Measurements from ENCODE around the gene LRRC70. TPM values are rescaled to one million over a fixed set of nuclear protein-coding genes. Genes with fewer than 3 reads are reported as not detected.

The LRRC70 gene
- total and polyA plus RNA-seq, 4 donors, result 3.1 to 14.8 (median 5.7) TPM

- Histone ChIP-seq H3K27ac (ENCODE audit: low read depth in 1 of 2, low read length in 1 of 2) (no peak overlapping the region), H3K4me3 (no peak overlapping the region), H3K9ac (ENCODE audit: insufficient read depth in 1 of 2, low read length in 2 of 2) (no peak overlapping the region), H3K4me1 (ENCODE audit: control insufficient read depth in 5 of 5, insufficient read depth in 5 of 5, low read length in 5 of 5) (no peaks in the 10 kb centered on the region), H3K36me3 (ENCODE audit: control insufficient read depth in 4 of 4, insufficient read depth in 4 of 4, low read length in 4 of 4) (peaks cover 0 to 3% (median 3%) of the 10 kb centered on the region in 4 donors), H3K27me3 (ENCODE audit: control insufficient read depth in 3 of 3, insufficient read depth in 3 of 3, low read length in 2 of 3) (no peaks in the 10 kb centered on the region), H3K9me3 (ENCODE audit: control insufficient read depth in 4 of 4, insufficient read depth in 3 of 4, low read length in 3 of 4) (no peaks in the 10 kb centered on the region)
- ATAC-seq (ENCODE audit: insufficient read depth, low FRiP score) (no peak), DNase-seq (no peak)
- TF ChIP-seq, protein P1, sequence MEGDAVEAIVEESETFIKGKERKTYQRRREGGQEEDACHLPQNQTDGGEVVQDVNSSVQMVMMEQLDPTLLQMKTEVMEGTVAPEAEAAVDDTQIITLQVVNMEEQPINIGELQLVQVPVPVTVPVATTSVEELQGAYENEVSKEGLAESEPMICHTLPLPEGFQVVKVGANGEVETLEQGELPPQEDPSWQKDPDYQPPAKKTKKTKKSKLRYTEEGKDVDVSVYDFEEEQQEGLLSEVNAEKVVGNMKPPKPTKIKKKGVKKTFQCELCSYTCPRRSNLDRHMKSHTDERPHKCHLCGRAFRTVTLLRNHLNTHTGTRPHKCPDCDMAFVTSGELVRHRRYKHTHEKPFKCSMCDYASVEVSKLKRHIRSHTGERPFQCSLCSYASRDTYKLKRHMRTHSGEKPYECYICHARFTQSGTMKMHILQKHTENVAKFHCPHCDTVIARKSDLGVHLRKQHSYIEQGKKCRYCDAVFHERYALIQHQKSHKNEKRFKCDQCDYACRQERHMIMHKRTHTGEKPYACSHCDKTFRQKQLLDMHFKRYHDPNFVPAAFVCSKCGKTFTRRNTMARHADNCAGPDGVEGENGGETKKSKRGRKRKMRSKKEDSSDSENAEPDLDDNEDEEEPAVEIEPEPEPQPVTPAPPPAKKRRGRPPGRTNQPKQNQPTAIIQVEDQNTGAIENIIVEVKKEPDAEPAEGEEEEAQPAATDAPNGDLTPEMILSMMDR (IDR thresholded peaks at IDR 0.05; ENCODE audit: control extremely low read depth, extremely low read depth), result no peak
Observed at GRCh38 chr5:62585751-62586150, 7.1 kb downstream of the LRRC70 start.

GRCh38 chr5:62587737-62588136 lies 9.1 kb downstream of the LRRC70 start:
- Histone ChIP-seq H3K27me3 (ENCODE audit: control insufficient read depth in 3 of 3, insufficient read depth in 3 of 3, low read length in 2 of 3) (no peaks in the 10 kb centered on the region), H3K9me3 (ENCODE audit: control insufficient read depth in 4 of 4, insufficient read depth in 3 of 4, low read length in 3 of 4) (no peaks in the 10 kb centered on the region), H3K36me3 (ENCODE audit: control insufficient read depth in 4 of 4, insufficient read depth in 4 of 4, low read length in 4 of 4) (peaks cover 2 to 12% (median 6%) of the 10 kb centered on the region in 4 donors), H3K9ac (ENCODE audit: insufficient read depth in 1 of 2, low read length in 2 of 2) (no peak overlapping the region), H3K27ac (ENCODE audit: low read depth in 1 of 2, low read length in 1 of 2) (no peak overlapping the region), H3K4me3 (no peak overlapping the region), H3K4me1 (ENCODE audit: control insufficient read depth in 5 of 5, insufficient read depth in 5 of 5, low read length in 5 of 5) (no peaks in the 10 kb centered on the region)
- DNase-seq (no peak), ATAC-seq (ENCODE audit: insufficient read depth, low FRiP score) (no peak)
- 38 to 66% methylated on average over 3 of the region's 3 CpGs for WGBS, 2 donors
- TF ChIP-seq, protein P1 (IDR thresholded peaks at IDR 0.05; ENCODE audit: control extremely low read depth, extremely low read depth), result no peak

- no peaks in the 10 kb centered on the region for H3K4me1 ChIP-seq (ENCODE audit: control insufficient read depth in 5 of 5, insufficient read depth in 5 of 5, low read length in 5 of 5)
- no peaks in the 10 kb centered on the region for H3K9me3 ChIP-seq (ENCODE audit: control insufficient read depth in 4 of 4, insufficient read depth in 3 of 4, low read length in 3 of 4)
- 81 to 90% methylated on average over 4 of the region's 4 CpGs for WGBS, 2 donors
- H3K4me3 ChIP-seq, result no peak overlapping the region
- H3K27me3 ChIP-seq (ENCODE audit: control insufficient read depth in 3 of 3, insufficient read depth in 3 of 3, low read length in 2 of 3), result no peaks in the 10 kb centered on the region
- no peak overlapping the region for H3K27ac ChIP-seq (ENCODE audit: low read depth in 1 of 2, low read length in 1 of 2)
- no peak for ATAC-seq (ENCODE audit: insufficient read depth, low FRiP score)
- DNase-seq, result no peak
- H3K36me3 ChIP-seq (ENCODE audit: control insufficient read depth in 4 of 4, insufficient read depth in 4 of 4, low read length in 4 of 4), result peaks cover 4 to 12% (median 6%) of the 10 kb centered on the region in 4 donors
- TF ChIP-seq, protein P1 (IDR thresholded peaks at IDR 0.05; ENCODE audit: control extremely low read depth, extremely low read depth), result no peak
- no peak overlapping the region for H3K9ac ChIP-seq (ENCODE audit: insufficient read depth in 1 of 2, low read length in 2 of 2)
Observed at GRCh38 chr5:62588668-62589067, 10.0 kb downstream of the LRRC70 start.

DNA sequence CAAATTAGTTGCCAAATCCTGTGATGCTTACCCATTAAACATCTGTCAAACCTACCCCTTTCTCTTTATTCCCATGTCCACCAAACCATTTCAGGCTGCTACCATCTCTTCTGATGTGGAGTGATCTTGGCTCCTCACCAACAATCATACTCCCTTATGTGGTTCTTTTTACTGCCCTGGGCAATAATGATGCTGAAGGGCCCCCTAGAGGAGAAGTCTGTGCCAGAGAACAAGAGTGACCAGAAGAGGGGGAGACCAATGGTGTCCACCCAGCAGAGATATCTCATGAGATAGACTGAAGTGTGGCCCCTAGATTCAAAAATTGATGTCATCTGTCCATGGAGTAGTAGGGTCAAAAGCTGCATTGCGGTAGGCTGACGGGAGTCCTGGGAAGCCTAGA lies 10.9 kb downstream of the LRRC70 start:
- TF ChIP-seq, protein P1 (IDR thresholded peaks at IDR 0.05; ENCODE audit: control extremely low read depth, extremely low read depth), result no peak
- ATAC-seq (ENCODE audit: insufficient read depth, low FRiP score), result no peak

More for the DNA sequence above, 10.9 kb downstream of the LRRC70 start:
- no peaks in the 10 kb centered on the region for H3K27me3 ChIP-seq (ENCODE audit: control insufficient read depth in 3 of 3, insufficient read depth in 3 of 3, low read length in 2 of 3)
- H3K9me3 ChIP-seq (ENCODE audit: control insufficient read depth in 4 of 4, insufficient read depth in 3 of 4, low read length in 3 of 4), result no peaks in the 10 kb centered on the region
- WGBS, 2 donors, result 99 to 100% methylated on average over 2 of the region's 2 CpGs
- peaks cover 4 to 13% (median 6%) of the 10 kb centered on the region in 4 donors for H3K36me3 ChIP-seq (ENCODE audit: control insufficient read depth in 4 of 4, insufficient read depth in 4 of 4, low read length in 4 of 4)
- DNase-seq, result no peak
- H3K27ac ChIP-seq (ENCODE audit: low read depth in 1 of 2, low read length in 1 of 2), result no peak overlapping the region
- no peak overlapping the region for H3K4me3 ChIP-seq
- H3K9ac ChIP-seq (ENCODE audit: insufficient read depth in 1 of 2, low read length in 2 of 2), result no peak overlapping the region
- H3K4me1 ChIP-seq (ENCODE audit: control insufficient read depth in 5 of 5, insufficient read depth in 5 of 5, low read length in 5 of 5), result no peaks in the 10 kb centered on the region
